ENCODE measurements around the gene CSMD2. TPM values are rescaled to one million over a fixed set of nuclear protein-coding genes. Genes with fewer than 3 reads are reported as not detected.

The CSMD2 gene
- total RNA-seq, 6 experiments from 2014 or later = under 0.01 to 0.19 (median 0.09) TPM; not detected in 1

DNA sequence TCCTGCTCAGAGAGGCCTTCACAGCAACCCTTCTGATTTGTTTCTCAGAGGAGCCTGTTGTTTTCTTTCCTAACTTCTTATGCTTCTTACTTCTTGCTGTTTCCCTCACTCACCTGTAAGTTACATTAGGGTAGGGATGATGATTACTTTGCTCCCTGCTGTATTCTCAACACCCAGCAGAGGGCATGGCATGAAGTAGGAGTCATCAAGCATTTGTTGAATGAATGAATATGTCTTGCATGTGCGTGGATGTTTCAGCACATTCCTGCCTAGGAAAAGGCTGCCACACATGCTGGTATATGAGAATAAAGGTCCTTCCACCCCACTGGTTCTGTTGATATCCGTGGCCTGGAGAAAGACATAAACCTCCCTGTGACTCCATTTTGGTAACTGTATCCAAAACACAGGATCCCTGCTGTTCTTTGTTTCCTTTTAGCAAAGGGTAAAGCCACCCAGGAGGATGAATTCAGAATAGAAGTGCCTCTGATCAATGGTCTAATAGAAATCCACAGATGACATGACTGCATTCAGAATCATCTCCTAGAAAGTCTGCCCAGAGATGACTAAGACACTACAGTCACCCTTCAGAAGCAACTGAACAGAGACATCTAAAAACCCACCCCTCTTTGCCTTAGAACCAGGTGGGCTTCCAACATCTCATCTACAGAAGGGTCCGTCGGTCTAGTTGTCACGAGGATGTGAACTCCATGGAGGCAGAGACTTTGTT is 523.8 kb downstream of the CSMD2 start:
- H3K4me3 ChIP-seq = no peak overlapping the region

DNA sequence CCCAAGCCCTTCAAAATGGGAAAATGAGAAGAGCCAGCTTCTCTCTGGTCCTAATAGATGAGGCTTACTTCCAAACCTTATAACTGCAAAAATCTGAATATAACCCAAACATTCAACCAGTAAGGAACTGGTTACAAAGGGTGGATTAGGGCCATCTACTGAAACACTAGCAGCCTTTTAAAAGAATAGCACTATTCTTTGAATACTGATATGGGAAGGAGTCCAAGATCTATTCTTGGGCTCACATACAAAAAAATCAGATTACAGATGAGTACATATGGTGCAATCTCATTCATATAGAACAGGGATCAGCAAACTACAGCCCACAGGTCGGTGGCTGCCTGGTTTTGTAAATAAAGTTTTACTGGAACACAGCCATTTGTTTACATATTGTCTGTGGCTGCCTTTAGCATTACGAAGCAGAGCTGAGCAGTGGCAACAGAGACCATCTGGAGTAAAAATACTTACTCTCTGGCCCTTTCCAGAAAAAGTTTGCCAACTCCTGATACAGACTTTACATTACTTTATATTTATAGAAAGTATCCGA is 524.8 kb downstream of the CSMD2 start:
- H3K4me3 ChIP-seq = no peak overlapping the region
- no peak overlapping the region for H3K27ac ChIP-seq
- H3K36me3 ChIP-seq = no peaks in the 10 kb centered on the region
- 35% methylated on average over 3 of the region's 3 CpGs for WGBS (ENCODE audit: insufficient coverage, low coverage, low lambda C conversion rate, missing lambda C conversion rate)
- no peak for TF ChIP-seq POLR2A (IDR thresholded peaks at IDR 0.05)
- TF ChIP-seq, protein P1, sequence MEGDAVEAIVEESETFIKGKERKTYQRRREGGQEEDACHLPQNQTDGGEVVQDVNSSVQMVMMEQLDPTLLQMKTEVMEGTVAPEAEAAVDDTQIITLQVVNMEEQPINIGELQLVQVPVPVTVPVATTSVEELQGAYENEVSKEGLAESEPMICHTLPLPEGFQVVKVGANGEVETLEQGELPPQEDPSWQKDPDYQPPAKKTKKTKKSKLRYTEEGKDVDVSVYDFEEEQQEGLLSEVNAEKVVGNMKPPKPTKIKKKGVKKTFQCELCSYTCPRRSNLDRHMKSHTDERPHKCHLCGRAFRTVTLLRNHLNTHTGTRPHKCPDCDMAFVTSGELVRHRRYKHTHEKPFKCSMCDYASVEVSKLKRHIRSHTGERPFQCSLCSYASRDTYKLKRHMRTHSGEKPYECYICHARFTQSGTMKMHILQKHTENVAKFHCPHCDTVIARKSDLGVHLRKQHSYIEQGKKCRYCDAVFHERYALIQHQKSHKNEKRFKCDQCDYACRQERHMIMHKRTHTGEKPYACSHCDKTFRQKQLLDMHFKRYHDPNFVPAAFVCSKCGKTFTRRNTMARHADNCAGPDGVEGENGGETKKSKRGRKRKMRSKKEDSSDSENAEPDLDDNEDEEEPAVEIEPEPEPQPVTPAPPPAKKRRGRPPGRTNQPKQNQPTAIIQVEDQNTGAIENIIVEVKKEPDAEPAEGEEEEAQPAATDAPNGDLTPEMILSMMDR (IDR thresholded peaks at IDR 0.05) = no peak
- DNase-seq = no peak
- no peak for ATAC-seq
- no peaks in the 10 kb centered on the region for H3K9me3 ChIP-seq
- no peaks in the 10 kb centered on the region for H3K27me3 ChIP-seq
- no peaks in the 10 kb centered on the region for H3K4me1 ChIP-seq
- intact Hi-C loops (cut with DNase I) = no loop called here

More for the DNA sequence above, 523.8 kb downstream of the CSMD2 start:
- WGBS (ENCODE audit: insufficient coverage, low coverage, low lambda C conversion rate, missing lambda C conversion rate) = 59% methylated on average over 5 of the region's 5 CpGs
- Histone ChIP-seq H3K36me3 (no peaks in the 10 kb centered on the region), H3K27me3 (no peaks in the 10 kb centered on the region), H3K4me1 (no peaks in the 10 kb centered on the region), H3K27ac (no peak overlapping the region), H3K9me3 (no peaks in the 10 kb centered on the region)
- TF ChIP-seq, protein P1 (IDR thresholded peaks at IDR 0.05) = peak in 3 of 4 donors; percentile 18 to 30 (median 27)
- TF ChIP-seq POLR2A (IDR thresholded peaks at IDR 0.05) = no peak
- intact Hi-C loops (cut with DNase I) = no loop called here
- ATAC-seq (peak in 1 of 4 donors; percentile 18), DNase-seq (no peak)

DNA sequence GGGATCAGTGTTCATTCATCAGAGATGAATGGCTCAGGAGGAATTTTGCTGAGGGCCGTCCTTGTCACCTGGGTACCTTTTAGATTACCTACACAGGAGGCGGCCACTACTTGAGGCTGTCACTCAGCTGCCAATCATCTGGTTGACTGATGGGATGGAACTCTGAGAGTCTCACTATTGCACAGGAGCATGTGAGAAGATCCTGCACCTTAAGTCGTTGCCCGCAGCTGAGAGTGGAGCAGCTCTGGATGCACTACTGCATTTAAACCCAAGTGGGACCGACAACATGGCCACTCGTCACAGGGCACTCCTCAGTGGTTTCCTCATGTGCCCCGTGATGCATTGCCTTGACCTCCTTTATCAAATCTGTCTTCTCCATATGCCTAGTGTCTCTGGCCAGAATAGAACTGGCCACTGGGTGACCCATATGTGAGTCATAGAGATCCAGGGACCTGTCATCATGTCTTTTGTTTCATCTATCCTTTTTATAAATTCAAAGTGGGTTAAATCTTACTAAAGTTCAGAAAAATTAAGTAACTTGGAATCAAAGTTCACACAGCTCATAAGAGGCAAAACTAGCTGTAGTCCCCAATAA is 527.1 kb downstream of the CSMD2 start:
- 55% methylated on average over 2 of the region's 7 CpGs for WGBS (ENCODE audit: insufficient coverage, low coverage, low lambda C conversion rate, missing lambda C conversion rate)
- Histone ChIP-seq H3K27ac (no peak overlapping the region), H3K4me3 (no peak overlapping the region), H3K9me3 (no peaks in the 10 kb centered on the region), H3K4me1 (no peaks in the 10 kb centered on the region), H3K27me3 (no peaks in the 10 kb centered on the region), H3K36me3 (no peaks in the 10 kb centered on the region)
- ATAC-seq = no peak
- no peak for DNase-seq
- intact Hi-C loops (cut with DNase I) = no loop called here
- TF ChIP-seq POLR2A (IDR thresholded peaks at IDR 0.05) = no peak
- TF ChIP-seq, protein P1 (IDR thresholded peaks at IDR 0.05) = no peak

DNA sequence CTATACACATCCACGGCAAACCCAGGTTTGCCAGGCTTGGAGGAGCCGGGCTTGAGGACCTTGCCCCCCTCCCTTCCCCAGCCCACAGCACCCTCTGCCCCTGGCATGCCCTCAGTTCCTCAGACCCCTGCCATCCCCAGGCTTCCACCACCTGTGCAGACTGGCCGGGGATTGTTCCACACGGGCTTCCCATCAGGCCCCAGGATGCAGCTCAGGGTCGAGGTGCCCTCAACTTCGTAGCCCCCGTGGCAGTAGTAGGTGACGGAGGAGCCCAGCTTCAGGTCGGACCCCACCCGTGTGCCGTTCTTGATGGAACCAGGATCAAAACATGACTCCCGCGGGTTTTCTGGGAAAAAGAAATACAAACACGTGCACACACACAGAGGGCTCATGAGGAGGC is 528.8 kb downstream of the CSMD2 start:
- ATAC-seq (no peak), DNase-seq (no peak)
- H3K9me3 ChIP-seq = no peaks in the 10 kb centered on the region
- H3K27ac ChIP-seq = no peak overlapping the region
- no peaks in the 10 kb centered on the region for H3K36me3 ChIP-seq
- TF ChIP-seq, protein P1 (IDR thresholded peaks at IDR 0.05) = no peak
- TF ChIP-seq POLR2A (IDR thresholded peaks at IDR 0.05) = no peak
- 81% methylated on average over 3 of the region's 14 CpGs for WGBS (ENCODE audit: insufficient coverage, low coverage, low lambda C conversion rate, missing lambda C conversion rate)
- intact Hi-C loops (cut with DNase I) = no loop called here
- H3K4me1 ChIP-seq = no peaks in the 10 kb centered on the region
- no peak overlapping the region for H3K4me3 ChIP-seq
- no peaks in the 10 kb centered on the region for H3K27me3 ChIP-seq
